Caki2 (cell line): ENCODE results near the gene NDE1. TPM values are rescaled to one million over a fixed set of nuclear protein-coding genes. Genes with fewer than 3 reads are reported as not detected.

ENCODE experiments used
- DNase-seq: peaks from one replicate; pipeline ENCODE4 v3.0.0-alpha.2; 2015; ENCODE audit warnings: low read depth
- in situ Hi-C: cut with HindIII; loops from 2 replicates; pipeline ENCODE4 v1.10.0; 2016; ENCODE audit warnings: low sequenced_read_pairs, low pct_unique_long_range_greater_than_20kb, mixed read lengths
- total RNA-seq: library from RNA; depleted of rRNA; stranded (reverse); fragments of >200 nt; shearing (Covaris generic); gene quantifications from 2 replicates; pipeline ENCODE4 v1.2.3, GENCODE V29; 2014; ENCODE audit warnings: low replicate concordance; rRNA removed

The NDE1 gene
- total RNA-seq, 1 experiment from 2014 or later: 50.5 TPM

GRCh38 chr16:15772579-15773293, 122.7 kb downstream of the NDE1 start:
- DNase-seq: no peak
- in situ Hi-C loops: no loop called here

GRCh38 chr16:15773968-15774367, 123.9 kb downstream of the NDE1 start:
- no peak for DNase-seq
- in situ Hi-C loops: no loop called here

- DNase-seq: peak; percentile 44
- in situ Hi-C loops: no loop called here
These were observed 125.2 kb downstream of the NDE1 start for GRCh38 chr16:15775209-15775608.

- DNase-seq: no peak
- in situ Hi-C loops: no loop called here
These were observed 125.7 kb downstream of the NDE1 start for GRCh38 chr16:15775663-15776304.

Other genes with a start within 250 kb of the NDE1 start
- gene BMERB1, start 215.7 kb upstream of the NDE1 start, total RNA-seq: 39.7 and 68.5 TPM in 2 replicates
- gene MARF1, start 7.1 kb upstream of the NDE1 start, total RNA-seq: 1.7 and 3.5 TPM in 2 replicates
- not detected in 2 replicates for gene MYH11, start 206.8 kb downstream of the NDE1 start, total RNA-seq
- 121 and 130 TPM in 2 replicates for gene CEP20, start 238.4 kb downstream of the NDE1 start, total RNA-seq